ENCODE measurements around the gene PID1. TPM values are rescaled to one million over a fixed set of nuclear protein-coding genes. Genes with fewer than 3 reads are reported as not detected.

The PID1 gene
- total and polyA plus RNA-seq, 11 donors = 2.1 to 17.7 (median 7.1) TPM

DNA sequence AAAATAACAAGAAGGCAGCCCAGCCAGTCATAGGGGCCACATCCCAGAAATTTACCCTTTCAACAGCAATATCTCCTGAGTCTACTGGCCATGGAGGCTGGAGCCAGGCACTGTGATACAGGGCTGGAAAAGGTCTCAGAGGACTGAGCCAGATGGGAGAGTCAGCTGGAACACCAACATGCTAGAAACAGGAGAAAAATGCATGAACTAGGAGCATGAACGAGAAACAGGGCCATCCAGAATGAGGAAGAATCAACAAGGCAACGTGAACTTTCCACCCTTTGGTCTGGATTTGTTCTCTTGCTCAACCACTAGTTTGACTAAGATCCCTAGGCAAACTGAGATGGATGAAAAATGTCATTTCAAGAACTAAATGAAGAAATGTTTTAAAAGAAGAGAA lies 13.1 kb downstream of the PID1 start:
- Histone ChIP-seq H3K36me3 (peaks cover 0 to 19% (median 0%) of the 10 kb centered on the region in 9 donors), H3K4me1 (peaks cover 0 to 28% (median 0%) of the 10 kb centered on the region in 12 donors), H3K27ac (peak overlapping the region in 3 of 12 donors; percentile 4 to 25 (median 25)), H3K27me3 (no peaks in the 10 kb centered on the region), H3K4me3 (no peak overlapping the region), H3K9me3 (peaks cover 0 to 21% (median 9%) of the 10 kb centered on the region in 12 donors)
- intact Hi-C loops (cut with DNase I) = no loop called here
- peak; percentile 52 to 90 (median 80) for ATAC-seq
- TF ChIP-seq POLR2A (IDR thresholded peaks at IDR 0.05) = no peak
- TF ChIP-seq, protein P1, sequence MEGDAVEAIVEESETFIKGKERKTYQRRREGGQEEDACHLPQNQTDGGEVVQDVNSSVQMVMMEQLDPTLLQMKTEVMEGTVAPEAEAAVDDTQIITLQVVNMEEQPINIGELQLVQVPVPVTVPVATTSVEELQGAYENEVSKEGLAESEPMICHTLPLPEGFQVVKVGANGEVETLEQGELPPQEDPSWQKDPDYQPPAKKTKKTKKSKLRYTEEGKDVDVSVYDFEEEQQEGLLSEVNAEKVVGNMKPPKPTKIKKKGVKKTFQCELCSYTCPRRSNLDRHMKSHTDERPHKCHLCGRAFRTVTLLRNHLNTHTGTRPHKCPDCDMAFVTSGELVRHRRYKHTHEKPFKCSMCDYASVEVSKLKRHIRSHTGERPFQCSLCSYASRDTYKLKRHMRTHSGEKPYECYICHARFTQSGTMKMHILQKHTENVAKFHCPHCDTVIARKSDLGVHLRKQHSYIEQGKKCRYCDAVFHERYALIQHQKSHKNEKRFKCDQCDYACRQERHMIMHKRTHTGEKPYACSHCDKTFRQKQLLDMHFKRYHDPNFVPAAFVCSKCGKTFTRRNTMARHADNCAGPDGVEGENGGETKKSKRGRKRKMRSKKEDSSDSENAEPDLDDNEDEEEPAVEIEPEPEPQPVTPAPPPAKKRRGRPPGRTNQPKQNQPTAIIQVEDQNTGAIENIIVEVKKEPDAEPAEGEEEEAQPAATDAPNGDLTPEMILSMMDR (IDR thresholded peaks at IDR 0.05) = no peak
- WGBS, 4 donors = 54 to 71% (median 57%) methylated on average over 2 of the region's 2 CpGs
- DNase-seq = peak in 2 of 5 donors; percentile 35 to 49

DNA sequence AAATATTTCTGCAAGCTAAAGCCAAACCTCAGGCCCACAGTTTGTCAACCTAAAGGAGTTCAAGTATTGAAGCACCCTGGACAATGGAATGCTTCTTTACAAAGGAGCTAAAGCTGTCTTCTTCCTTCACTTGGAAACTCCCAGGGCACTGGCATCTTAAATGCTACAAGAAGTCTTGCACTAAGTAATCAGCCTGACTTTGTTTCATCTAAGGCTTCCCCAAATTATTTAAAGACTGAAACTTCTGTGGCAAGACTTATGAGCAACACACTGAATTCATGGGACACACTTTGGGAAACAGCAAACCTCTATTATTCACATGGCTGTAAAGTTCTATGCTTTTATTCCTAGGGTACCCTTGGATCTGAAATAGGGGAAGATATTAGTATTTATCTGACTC lies 14.7 kb downstream of the PID1 start:
- peaks cover 0 to 14% (median 0%) of the 10 kb centered on the region in 9 donors for H3K36me3 ChIP-seq
- H3K4me1 ChIP-seq = peaks cover 0 to 44% (median 0%) of the 10 kb centered on the region in 12 donors
- no peaks in the 10 kb centered on the region for H3K27me3 ChIP-seq
- TF ChIP-seq POLR2A (IDR thresholded peaks at IDR 0.05) = no peak
- TF ChIP-seq, protein P1 (IDR thresholded peaks at IDR 0.05) = no peak
- no peak overlapping the region for H3K4me3 ChIP-seq
- no peak overlapping the region for H3K27ac ChIP-seq
- peaks cover 0 to 17% (median 9%) of the 10 kb centered on the region in 12 donors for H3K9me3 ChIP-seq
- ATAC-seq (no peak), DNase-seq (no peak)
- intact Hi-C loops (cut with DNase I) = no loop called here

- Histone ChIP-seq H3K9me3 (peaks cover 0 to 3% (median 0%) of the 10 kb centered on the region in 12 donors), H3K36me3 (peaks cover 0 to 3% (median 0%) of the 10 kb centered on the region in 9 donors), H3K27ac (no peak overlapping the region), H3K27me3 (no peaks in the 10 kb centered on the region), H3K4me1 (peaks cover 0 to 48% (median 0%) of the 10 kb centered on the region in 12 donors), H3K4me3 (no peak overlapping the region)
- 50 to 59% (median 54%) methylated on average over 4 of the region's 4 CpGs for WGBS, 4 donors
- ATAC-seq (no peak), DNase-seq (no peak)
- intact Hi-C loops (cut with DNase I) = no loop called here
- TF ChIP-seq, protein P1 (IDR thresholded peaks at IDR 0.05) = no peak
- TF ChIP-seq POLR2A (IDR thresholded peaks at IDR 0.05) = no peak
These were observed 16.9 kb downstream of the PID1 start for GRCh38 chr2:229254206-229254605.

DNA sequence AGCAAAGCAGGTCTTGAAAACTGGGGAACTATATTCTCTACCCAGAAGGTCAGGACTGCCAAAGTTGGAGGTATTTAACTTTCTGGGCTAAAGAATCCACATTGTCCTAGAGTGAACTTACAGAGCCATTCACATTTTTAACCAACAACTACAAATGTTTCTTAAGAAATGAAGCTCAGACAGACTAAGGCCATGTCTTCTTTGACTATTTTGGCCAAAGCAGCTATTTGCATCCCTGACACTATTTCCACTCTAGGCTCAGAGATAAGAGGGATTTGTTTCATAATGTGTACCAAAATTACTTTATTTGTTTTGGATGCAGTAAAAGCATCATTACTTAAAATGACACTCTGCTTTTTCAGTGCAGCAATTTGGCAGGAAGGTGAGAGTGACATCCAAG lies 18.1 kb downstream of the PID1 start:
- Histone ChIP-seq H3K36me3 (peaks cover 0 to 3% (median 0%) of the 10 kb centered on the region in 9 donors), H3K4me3 (no peak overlapping the region), H3K27me3 (no peaks in the 10 kb centered on the region), H3K4me1 (peaks cover 0 to 56% (median 0%) of the 10 kb centered on the region in 12 donors), H3K27ac (peak overlapping the region in 2 of 12 donors; percentile 10 to 18), H3K9me3 (peaks cover 0 to 3% (median 0%) of the 10 kb centered on the region in 12 donors)
- DNase-seq (no peak), ATAC-seq (peak; percentile 25 to 52 (median 45))
- intact Hi-C loops (cut with DNase I) = no loop called here
- no peak for TF ChIP-seq POLR2A (IDR thresholded peaks at IDR 0.05)
- TF ChIP-seq, protein P1 (IDR thresholded peaks at IDR 0.05) = no peak
